K562 (cell line): ENCODE measurements around the gene FBLN2. TPM values are rescaled to one million over a fixed set of nuclear protein-coding genes. Genes with fewer than 3 reads are reported as not detected.

Source experiments
- ATAC-seq: fragments of 200-7000 bp; cut with Tn5 transposase; 3 replicates; pipeline ENCODE4 v1.9.1; 2020; ENCODE audit warnings: moderate library complexity
- BruUV-seq: library from RNA; stranded (reverse); fragments of 400-500 nt; replicated peaks from 2 replicates; lab custom pipeline; 2021; lab: Mats Ljungman, UMichigan
- CTCF ChIA-PET: fragments of 300-600 bp; formaldehyde crosslinking; extraction: SDS; loops from one replicate; lab custom pipeline; 2021; ENCODE audit warnings: low intra/inter-chr PET ratio; lab: Yijun Ruan, JAX
- POLR2A ChIA-PET: fragments of 300-600, 350-650 bp; sonication (Branson Sonifier 250); formaldehyde crosslinking; extraction: SDS; loops from one replicate; lab custom pipeline; 2021; ENCODE audit warnings: antibody characterized with exemption, inconsistent platforms; lab: Yijun Ruan, JAX
- DNase-seq, 4 experiments: peaks; one replicate each; pipeline versions ENCODE4 v3.0.0 to v3.0.0-alpha.2; 2011 to 2018; ENCODE audit warnings: low spot score in 3 of 4, mixed read lengths in 3 of 4; ENCODE audit errors: extremely low read depth in 1 of 4
- FAIRE-seq: peaks from 2 replicates; lab custom pipeline; 2011; peaks lifted over from hg19 to GRCh38; lab: Jason Lieb, UNC
- H2AFZ ChIP-seq: 2 replicates; pipeline ENCODE4 v1.6.0; 2011; ENCODE audit warnings: low read depth, low read length, control low read depth, inconsistent platforms
- H3K27ac ChIP-seq: fragments of 200-600 bp; 3 replicates; pipeline ENCODE4 v1.8.0; 2011; ENCODE audit warnings: low read depth, mild to moderate bottlenecking, control low read depth, inconsistent platforms, low read length, moderate library complexity, mixed read lengths; ENCODE audit errors: extremely low read depth
- H3K27me3 ChIP-seq, 2 experiments: fragments of 300-600 bp in 1 of 2; 2 replicates in 1 of 2; 3 replicates in 1 of 2; pipeline versions ENCODE4 v1.6.0 to v1.8.0; 2011; ENCODE audit warnings: inconsistent platforms in 2 of 2, low read length in 2 of 2, mild to moderate bottlenecking in 1 of 2, mixed read lengths in 1 of 2, moderate library complexity in 1 of 2; ENCODE audit not compliant: control insufficient read depth in 2 of 2, insufficient read depth in 2 of 2
- H3K36me3 ChIP-seq: fragments of 300-600 bp; 3 replicates; pipeline ENCODE4 v1.8.0; 2011; ENCODE audit warnings: mild to moderate bottlenecking, low read length, inconsistent platforms; ENCODE audit not compliant: control insufficient read depth, insufficient read depth
- H3K4me1 ChIP-seq, 2 experiments: fragments of 200-600 bp in 1 of 2; replicated peaks in 1 of 2; 2 replicates in 1 of 2; 3 replicates in 1 of 2; pipeline versions ENCODE4 v1.5.1 to v1.8.0; 2011; ENCODE audit warnings: inconsistent platforms in 2 of 2, low read length in 2 of 2, mild to moderate bottlenecking in 1 of 2, mixed read lengths in 1 of 2, moderate library complexity in 1 of 2; ENCODE audit not compliant: control insufficient read depth in 2 of 2, insufficient read depth in 2 of 2
- H3K4me2 ChIP-seq: 2 replicates; pipeline ENCODE4 v1.6.1; 2011; ENCODE audit warnings: low read length, control low read depth, inconsistent platforms, mixed read lengths; ENCODE audit not compliant: insufficient read depth
- H3K4me3 ChIP-seq: fragments of 200-600 bp; sonication (generic), shearing (Covaris generic); 2 replicates; pipeline ENCODE4 v1.5.1; 2016; ENCODE audit warnings: control low read depth, inconsistent platforms
- H3K79me2 ChIP-seq: fragments of 200-600 bp; 3 replicates; pipeline ENCODE4 v1.8.0; 2011; ENCODE audit warnings: low read length, inconsistent platforms; ENCODE audit not compliant: control insufficient read depth, insufficient read depth
- H3K9ac ChIP-seq, 2 experiments: 2 replicates each; pipeline versions ENCODE4 v1.6.0 to v1.6.1; 2011; ENCODE audit warnings: low read depth in 2 of 2, low read length in 2 of 2, control low read depth in 1 of 2, inconsistent platforms in 1 of 2, mild to moderate bottlenecking in 1 of 2, mixed read lengths in 1 of 2; ENCODE audit not compliant: insufficient read depth in 1 of 2
- H3K9me1 ChIP-seq: one replicate; pipeline ENCODE4 v1.6.0; 2011; ENCODE audit warnings: inconsistent platforms, mild to moderate bottlenecking, low read length, moderate library complexity; ENCODE audit not compliant: control insufficient read depth, insufficient read depth
- H3K9me3 ChIP-seq: replicated peaks from 2 replicates; pipeline ENCODE4 v1.5.1; 2011; ENCODE audit warnings: low read depth, low read length, inconsistent platforms; ENCODE audit not compliant: control insufficient read depth, insufficient read depth
- H4K20me1 ChIP-seq: replicated peaks from 2 replicates; pipeline ENCODE4 v1.6.1; 2011; ENCODE audit warnings: low read length, inconsistent platforms, mixed read lengths; ENCODE audit not compliant: control insufficient read depth, insufficient read depth
- ADNP ChIP-seq: fragments of 200-800 bp; sonication (Bioruptor generic); IDR thresholded peaks from 2 replicates; pipeline ENCODE4 v1.6.1; 2016; ENCODE audit warnings: missing genetic modification characterization, missing compliant biosample characterization
- ATF7 ChIP-seq: fragments of 450-650 bp; IDR thresholded peaks from 2 replicates; pipeline ENCODE4 v1.7.1; 2014; ENCODE audit warnings: mild to moderate bottlenecking, moderate library complexity
- BCOR ChIP-seq: fragments of 450-650 bp; IDR thresholded peaks from 2 replicates; pipeline ENCODE4 v1.6.1; 2016
- EP300 ChIP-seq: IDR thresholded peaks from 2 replicates; pipeline ENCODE4 v1.6.1; 2012; ENCODE audit warnings: low read length, improper control_type of control experiment
- HDGF ChIP-seq: fragments of 450-650 bp; IDR thresholded peaks from 2 replicates; pipeline ENCODE4 v1.6.1; 2016
- KDM4B ChIP-seq, 2 experiments: fragments of 450-650 bp in 1 of 2; sonication (generic) in 1 of 2; IDR thresholded peaks; 2 replicates each; pipeline ENCODE4 v1.6.1; 2016 to 2017; ENCODE audit warnings: borderline replicate concordance in 2 of 2, antibody characterized with exemption in 1 of 2, low read depth in 1 of 2, mild to moderate bottlenecking in 1 of 2
- MAZ ChIP-seq, 2 experiments: fragments of 450-650 bp in 1 of 2; sonication (generic) in 1 of 2; formaldehyde crosslinking; IDR thresholded peaks in 1 of 2; conservative IDR thresholded peaks in 1 of 2; 2 replicates each; pipeline versions ENCODE4 v1.4.0 to v1.5.0; 2020; ENCODE audit warnings: mild to moderate bottlenecking in 1 of 2, missing genetic modification reagents in 1 of 2
- MCM3 ChIP-seq: fragments of 450-650 bp; IDR thresholded peaks from 2 replicates; pipeline ENCODE4 v1.6.1; 2016
- NFYB ChIP-seq: IDR thresholded peaks from 2 replicates; pipeline ENCODE4 v1.6.1; 2011; ENCODE audit warnings: mild to moderate bottlenecking, moderate library complexity; ENCODE audit not compliant: insufficient read length; ENCODE audit errors: extremely low read depth
- NR2F6 ChIP-seq: fragments of 450-650 bp; formaldehyde crosslinking; IDR thresholded peaks from 2 replicates; pipeline ENCODE4 v1.4.0; 2020; ENCODE audit warnings: mild to moderate bottlenecking
- POLR3A ChIP-seq: IDR thresholded peaks from 2 replicates; pipeline ENCODE4 v1.6.1; 2011; ENCODE audit warnings: borderline replicate concordance, mild to moderate bottlenecking, moderate library complexity; ENCODE audit not compliant: insufficient read length, insufficient read depth; ENCODE audit errors: extremely low read depth
- RBM25 ChIP-seq: fragments of 200-400 bp; formaldehyde crosslinking; IDR thresholded peaks from 2 replicates; pipeline ENCODE4 v1.6.1; 2018; ENCODE audit warnings: low read length, low read depth, moderate library complexity; ENCODE audit not compliant: severe bottlenecking
- TOE1 ChIP-seq, 2 experiments: fragments of 450-650 bp in 1 of 2; sonication (generic) in 1 of 2; formaldehyde crosslinking in 1 of 2; IDR thresholded peaks; 2 replicates each; pipeline versions ENCODE4 v1.7.1 to v1.8.0; 2016 to 2022; ENCODE audit warnings: borderline replicate concordance in 2 of 2, mild to moderate bottlenecking in 2 of 2, antibody characterized with exemption in 1 of 2, inconsistent platforms in 1 of 2, low read depth in 1 of 2, missing genetic modification reagents in 1 of 2, moderate library complexity in 1 of 2
- ZNF121 ChIP-seq: sonication (generic); formaldehyde crosslinking; conservative IDR thresholded peaks from 2 replicates; pipeline ENCODE4 v1.8.0; 2022; ENCODE audit warnings: missing genetic modification reagents
- ZNF184 ChIP-seq: sonication (generic); formaldehyde crosslinking; IDR thresholded peaks from 2 replicates; pipeline ENCODE4 v1.5.0; 2020; ENCODE audit warnings: missing genetic modification reagents
- ZNF23 ChIP-seq: fragments of 250-450 bp; sonication (Bioruptor Pico); IDR thresholded peaks from 2 replicates; pipeline ENCODE4 v1.4.0; 2020; ENCODE audit warnings: mild to moderate bottlenecking
- ZNF354B ChIP-seq: fragments of 250-450 bp; sonication (Bioruptor Pico); IDR thresholded peaks from 2 replicates; pipeline ENCODE4 v1.4.0; 2020
- ZNF696 ChIP-seq: fragments of 250-450 bp; sonication (Bioruptor Pico); conservative IDR thresholded peaks from 2 replicates; pipeline ENCODE4 v1.4.0; 2020; ENCODE audit warnings: mild to moderate bottlenecking, moderate library complexity
- WGBS: fragments of 100-300 bp; shearing (Covaris generic); methylation state at CpG from one replicate; pipeline ENCODE4 v1.1.6; 2016; ENCODE audit warnings: low coverage, mixed read lengths; ENCODE audit not compliant: insufficient coverage; ENCODE audit errors: missing lambda C conversion rate; 5-methylcytosine and 5-hydroxymethylcytosine counted together
- in situ Hi-C: fragments of 300-500 bp; cut with MboI; formaldehyde crosslinking; loops from 4 replicates; pipeline ENCODE4 v1.15.0; 2018; ENCODE audit warnings: inconsistent platforms, mixed read lengths
- intact Hi-C: fragments of 100-400 bp; cut with micrococcal nuclease; formaldehyde crosslinking; loops from 2 replicates; pipeline ENCODE4 v1.14.2; 2022
- polyA plus RNA-seq, 8 experiments: library from polyadenylated mRNA; depleted of rRNA in 4 of 8; stranded (reverse) in 5 of 8; unstranded in 3 of 8; fragments of >200 nt; fragmentation: Nextera tagmentation in 2 of 8; fragmentation: Illumina TruSeq in 1 of 8; extraction: Ambion mirVana in 2 of 8; extraction: Trizol in 1 of 8; gene quantifications; 2 replicates each; pipeline versions ENCODE4 v1.2.1 to v1.2.3, GENCODE V29; 2011 to 2014; ENCODE audit warnings: inconsistent platforms in 1 of 8, missing spikeins in 1 of 8
- total RNA-seq, 7 experiments: library from RNA; depleted of rRNA in 6 of 7; stranded (reverse); fragments of >200 nt in 6 of 7; fragmentation: Illumina TruSeq in 2 of 7; extraction: Trizol in 2 of 7; gene quantifications; 2 replicates each; pipeline versions ENCODE4 v1.2.1 to v1.2.3, GENCODE V29; 2011 to 2021; ENCODE audit warnings: low replicate concordance in 1 of 7

The FBLN2 gene
- total and polyA plus RNA-seq, 9 of the 15 experiments (the other 6 are each of a cell fraction or from before 2014, with no cell fraction given), result 0.03 to 0.10 (median 0.04) TPM; not detected in 6

GRCh38 chr3:13659221-13659969, 110.5 kb downstream of the FBLN2 start:
- TF ChIP-seq ATF7 (no peak), ZNF354B (CRISPR knock-in tag) (no peak), ZNF184 (CRISPR knock-in tag) (no peak), MCM3 (no peak), ZNF121 (CRISPR knock-in tag) (no peak), RBM25 (peak; percentile 55), BCOR (peak; percentile 54; the same call in 1 of the 2 replicates), HDGF (no peak), ZNF696 (CRISPR knock-in tag) (no peak), EP300 (no peak), POLR3A (no peak), MAZ (CRISPR knock-in tag; conservative IDR thresholded peaks at IDR 0.05 in 1 of 2, IDR thresholded peaks at IDR 0.05 in 1 of 2) (no peak), NR2F6 (no peak), KDM4B (IDR thresholded peaks at IDR 0.05; ENCODE audit: borderline replicate concordance in 2 of 2, low read depth in 1 of 2) (no peak), TOE1 (IDR thresholded peaks at IDR 0.05; ENCODE audit: borderline replicate concordance) (no peak), TOE1 (CRISPR knock-in tag; IDR thresholded peaks at IDR 0.05; ENCODE audit: borderline replicate concordance, low read depth) (no peak), NFYB (no peak), ADNP (0 out of 2 replicates have a peak, but pooled peaks have one; percentile 33), ZNF23 (CRISPR knock-in tag) (no peak)
- in situ Hi-C loops, result loop anchor here (25.0 kb wide), 1 partner anchor 1253 kb away; no protein-coding TSS in a partner anchor
- no peaks in the 10 kb centered on the region for H3K36me3 ChIP-seq

More at GRCh38 chr3:13659221-13659969, 110.5 kb downstream of the FBLN2 start:
- no peak overlapping the region for H3K27ac ChIP-seq
- BruUV-seq, result no TSS peak
- no peaks in the 10 kb centered on the region for H3K9me3 ChIP-seq
- no peak overlapping the region for H3K4me2 ChIP-seq
- H4K20me1 ChIP-seq, result peaks cover 12% of the 10 kb centered on the region
- H3K4me3 ChIP-seq, result no peak overlapping the region
- H2AFZ ChIP-seq, result no peak overlapping the region
- H3K79me2 ChIP-seq, result no peaks in the 10 kb centered on the region
- DNase-seq (no peak), FAIRE-seq (no peak), ATAC-seq (no peak)
- WGBS, result 12% methylated on average over 12 of the region's 12 CpGs
- ChIA-PET POLR2A (interaction anchor here (1.3 kb wide), 1 partner anchor 11 kb away, joined by 5 read pairs; no protein-coding TSS in a partner anchor), CTCF (no interaction called here)
- no peaks in the 10 kb centered on the region for H3K9me1 ChIP-seq
- peaks cover 0 to 22% of the 10 kb centered on the region in 2 experiments; a peak in 2 of 5 replicates for H3K4me1 ChIP-seq
- no peak overlapping the region for H3K9ac ChIP-seq
- H3K27me3 ChIP-seq, result peaks cover 4 to 69% of the 10 kb centered on the region in 2 experiments; a peak in 4 of 5 replicates
- intact Hi-C loops, result loop anchor here (10.0 kb wide), 2 partner anchors 375 to 465 kb away; partner anchors contain the start of genes CHCHD4 and TMEM43
